Activated gamma-delta T cell (primary cell): ENCODE measurements around the gene SNF8.

Experiments used
- DNase-seq: peaks from one replicate; lab custom pipeline; 2025; lab: John Stamatoyannopoulos, UW

Gene SNF8

GRCh38 chr17:48883171-48883570 is 61.5 kb downstream of the SNF8 start:
- DNase-seq = no peak

- DNase-seq = no peak
Measured at GRCh38 chr17:48882272-48882671, 62.4 kb downstream of the SNF8 start.
